SK-N-SH (cell line): ENCODE data around the gene SLC7A6. TPM values are rescaled to one million over a fixed set of nuclear protein-coding genes. Genes with fewer than 3 reads are reported as not detected.

ENCODE experiments used
- CTCF ChIA-PET: fragments of 300-600, 350-600 bp; formaldehyde crosslinking; extraction: SDS; loops from one replicate; lab custom pipeline; 2021; lab: Yijun Ruan, JAX
- POLR2A ChIA-PET: fragments of 350-600 bp; sonication (Branson Sonifier 250); formaldehyde crosslinking; extraction: SDS; loops from one replicate; lab custom pipeline; 2020; ENCODE audit warnings: antibody characterized with exemption, inconsistent platforms; lab: Yijun Ruan, JAX
- DNase-seq: peaks from one replicate; pipeline ENCODE4 v3.0.0; 2012
- H2AFZ ChIP-seq: fragments of 200-600 bp; sonication (generic); 2 replicates; pipeline ENCODE4 v1.8.1; 2016; ENCODE audit warnings: antibody characterized with exemption, mild to moderate bottlenecking, low read depth
- H3F3A ChIP-seq: fragments of 200-600 bp; sonication (generic); replicated peaks from 2 replicates; pipeline ENCODE3; 2016; ENCODE audit warnings: antibody characterized with exemption, mild to moderate bottlenecking; ENCODE audit not compliant: insufficient read depth
- H3K27ac ChIP-seq, 2 experiments: fragments of 200-500 bp in 1 of 2; fragments of 200-600 bp in 1 of 2; sonication (Bioruptor generic) in 1 of 2; sonication (generic), shearing (Covaris generic) in 1 of 2; 2 replicates each; pipeline versions ENCODE4 v1.5.1 to v1.6.1; 2014 to 2016; ENCODE audit warnings: low read depth in 2 of 2, inconsistent platforms in 1 of 2, low read length in 1 of 2, mild to moderate bottlenecking in 1 of 2, mixed read lengths in 1 of 2
- H3K27me3 ChIP-seq: fragments of 200-600 bp; sonication (generic), shearing (Covaris generic); 2 replicates; pipeline ENCODE4 v1.6.1; 2016; ENCODE audit warnings: mixed run types; ENCODE audit not compliant: insufficient read depth
- H3K36me3 ChIP-seq, 2 experiments: fragments of 200-500 bp in 1 of 2; fragments of 200-600 bp in 1 of 2; sonication (Bioruptor generic) in 1 of 2; sonication (generic) in 1 of 2; replicated peaks in 1 of 2; 2 replicates each; pipeline versions ENCODE3 to v1.5.1; 2014 to 2016; ENCODE audit warnings: low read length in 1 of 2, mild to moderate bottlenecking in 1 of 2; ENCODE audit not compliant: insufficient read depth in 2 of 2, control insufficient read depth in 1 of 2
- H3K4me1 ChIP-seq, 2 experiments: fragments of 200-500 bp in 1 of 2; fragments of 200-600 bp in 1 of 2; sonication (Bioruptor generic) in 1 of 2; sonication (generic), shearing (Covaris generic) in 1 of 2; 2 replicates each; pipeline versions ENCODE4 v1.5.1 to v1.6.1; 2014 to 2016; ENCODE audit warnings: low read depth in 1 of 2, low read length in 1 of 2, mixed run types in 1 of 2; ENCODE audit not compliant: insufficient read depth in 2 of 2, control insufficient read depth in 1 of 2
- H3K4me2 ChIP-seq: fragments of 200-600 bp; sonication (generic), shearing (Covaris generic); 2 replicates; pipeline ENCODE4 v1.6.1; 2017; ENCODE audit warnings: mixed run types
- H3K4me3 ChIP-seq, 2 experiments: fragments of 200-500 bp in 1 of 2; fragments of 200-600 bp in 1 of 2; sonication (Bioruptor generic) in 1 of 2; sonication (generic), shearing (Covaris generic) in 1 of 2; 2 replicates each; pipeline versions ENCODE4 v1.5.1 to v1.8.1; 2014 to 2016; ENCODE audit warnings: low read depth in 2 of 2, inconsistent platforms in 1 of 2, low read length in 1 of 2, mild to moderate bottlenecking in 1 of 2, mixed read lengths in 1 of 2, moderate library complexity in 1 of 2
- H3K79me2 ChIP-seq: fragments of 200-600 bp; sonication (generic); 2 replicates; pipeline ENCODE4 v1.8.1; 2017; ENCODE audit warnings: mild to moderate bottlenecking; ENCODE audit not compliant: insufficient read depth
- H3K9ac ChIP-seq: fragments of 200-600 bp; sonication (generic); 2 replicates; pipeline ENCODE4 v1.6.1; 2017; ENCODE audit warnings: mixed run types
- H3K9me2 ChIP-seq: fragments of 200-600 bp; sonication (generic); 2 replicates; pipeline ENCODE4 v1.6.1; 2017; ENCODE audit warnings: mixed run types
- H3K9me3 ChIP-seq: fragments of 200-600 bp; sonication (generic); 2 replicates; pipeline ENCODE4 v1.6.1; 2017; ENCODE audit warnings: mixed run types, mild to moderate bottlenecking, moderate library complexity
- H4K20me1 ChIP-seq: fragments of 200-600 bp; sonication (generic); 2 replicates; pipeline ENCODE4 v1.6.1; 2017; ENCODE audit warnings: mild to moderate bottlenecking, mixed run types; ENCODE audit not compliant: insufficient read depth
- EP300 ChIP-seq, 2 experiments: IDR thresholded peaks; 2 replicates each; pipeline versions ENCODE4 v1.4.0 to v1.6.1; 2012; ENCODE audit warnings: borderline replicate concordance in 1 of 2, low read depth in 1 of 2, low read length in 1 of 2
- EZH2phosphoT487 ChIP-seq: fragments of 200-600 bp; sonication (generic); IDR thresholded peaks from 2 replicates; pipeline ENCODE4 v1.6.1; 2017; ENCODE audit warnings: low read depth, mixed run types, mild to moderate bottlenecking, antibody characterized with exemption, moderate library complexity, borderline replicate concordance
- FOSL2 ChIP-seq: IDR thresholded peaks from 2 replicates; pipeline ENCODE4 v1.4.0; 2012; ENCODE audit warnings: low read depth, mild to moderate bottlenecking, moderate library complexity, borderline replicate concordance
- FOXM1 ChIP-seq: IDR thresholded peaks from 2 replicates; pipeline ENCODE4 v1.4.0; 2012; ENCODE audit warnings: low read depth, mild to moderate bottlenecking
- GABPA ChIP-seq: IDR thresholded peaks from 2 replicates; pipeline ENCODE4 v1.4.0; 2012; ENCODE audit warnings: low read depth, mild to moderate bottlenecking
- GATA2 ChIP-seq: sonication (generic); formaldehyde crosslinking; IDR thresholded peaks from 2 replicates; pipeline ENCODE4 v1.5.0; 2020; ENCODE audit warnings: mild to moderate bottlenecking, missing genetic modification reagents
- IRF3 ChIP-seq: fragments of 150-350 bp; IDR thresholded peaks from 2 replicates; pipeline ENCODE4 v1.6.1; 2016; ENCODE audit warnings: mild to moderate bottlenecking, low read depth, low read length
- MXI1 ChIP-seq: IDR thresholded peaks from 2 replicates; pipeline ENCODE4 v1.6.1; 2012; ENCODE audit warnings: mild to moderate bottlenecking, low read depth, low read length, improper control_type of control experiment
- NFIC ChIP-seq: IDR thresholded peaks from 2 replicates; pipeline ENCODE4 v1.4.0; 2012; ENCODE audit warnings: borderline replicate concordance
- NRF1 ChIP-seq: IDR thresholded peaks from 2 replicates; pipeline ENCODE4 v1.6.1; 2012; ENCODE audit warnings: low read depth, mild to moderate bottlenecking, low read length
- RAD21 ChIP-seq: IDR thresholded peaks from 2 replicates; pipeline ENCODE4 v1.6.1; 2012; ENCODE audit warnings: mild to moderate bottlenecking, low read length
- RCOR1 ChIP-seq: fragments of 150-350 bp; IDR thresholded peaks from 2 replicates; pipeline ENCODE4 v1.6.1; 2017; ENCODE audit warnings: antibody characterized with exemption, low read length
- REST ChIP-seq: IDR thresholded peaks from 2 replicates; pipeline ENCODE4 v1.6.1; 2012; ENCODE audit warnings: mild to moderate bottlenecking, low read depth, low read length, moderate library complexity
- SIN3A ChIP-seq: IDR thresholded peaks from 2 replicates; pipeline ENCODE4 v1.6.1; 2012; ENCODE audit warnings: low read depth, mild to moderate bottlenecking, low read length, moderate library complexity, borderline replicate concordance
- SMC3 ChIP-seq: IDR thresholded peaks from 2 replicates; pipeline ENCODE4 v1.6.1; 2012; ENCODE audit warnings: low read depth, low read length, improper control_type of control experiment
- YY1 ChIP-seq: IDR thresholded peaks from 2 replicates; pipeline ENCODE4 v1.4.0; 2012; ENCODE audit warnings: low read depth, mild to moderate bottlenecking
- ZBTB33 ChIP-seq: IDR thresholded peaks from 2 replicates; pipeline ENCODE4 v1.4.0; 2012; ENCODE audit warnings: low read depth, borderline replicate concordance
- WGBS: methylation state at CpG from one replicate; pipeline ENCODE4 v1.1.6; 2017; ENCODE audit warnings: low lambda C conversion rate; 5-methylcytosine and 5-hydroxymethylcytosine counted together
- polyA plus RNA-seq, 3 experiments: library from polyadenylated mRNA; depleted of rRNA; stranded (reverse); fragments of >200 nt; gene quantifications; 2 replicates each; pipeline ENCODE4 v1.2.3, GENCODE V29; 2012
- TF ChIP-seq, protein P1 (sequence below): fragments of 150-350 bp; IDR thresholded peaks from 2 replicates; pipeline ENCODE4 v1.6.1; 2017; ENCODE audit warnings: antibody characterized with exemption, low read length, low read depth, borderline replicate concordance

Gene SLC7A6
- polyA plus RNA-seq, 1 of the 3 experiments (the other 2 are of a cell fraction): 19.0 TPM

DNA sequence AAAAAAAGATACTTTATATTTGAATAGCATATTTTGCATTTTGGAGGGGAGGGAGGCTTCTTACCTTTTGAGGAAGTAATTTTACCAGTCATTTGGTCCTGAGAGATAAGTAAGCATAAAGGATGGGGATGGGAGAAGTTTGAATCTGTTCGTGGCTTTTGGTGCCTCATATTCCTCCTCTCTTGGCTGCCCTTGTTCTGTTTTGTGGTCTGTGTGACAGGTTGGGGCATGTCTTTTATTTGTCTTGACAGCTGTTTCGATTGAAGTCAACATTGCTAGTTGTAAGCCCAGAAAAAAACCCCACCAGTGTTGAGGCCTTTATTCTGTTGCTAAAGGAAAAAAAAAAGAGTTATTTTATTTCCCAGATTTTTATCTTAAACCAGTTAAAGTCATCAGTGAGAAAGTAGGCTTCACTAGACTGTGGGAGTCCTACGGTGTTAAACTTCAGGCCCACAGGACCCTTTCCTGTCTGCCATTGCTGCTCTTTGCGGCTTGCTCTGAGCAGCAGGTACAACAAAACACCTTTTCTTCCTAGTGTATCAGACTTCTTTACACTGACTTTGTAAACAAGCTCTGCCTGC lies 11.4 kb downstream of the SLC7A6 start:
- no peak overlapping the region for H3K9ac ChIP-seq
- CTCF ChIA-PET: interaction anchor here (1.9 to 2.0 kb wide), 2 partner anchors 12 to 53 kb away, joined by 5 to 10 read pairs; partner anchors contain the start of gene SLC7A6
- no peak overlapping the region for H2AFZ ChIP-seq

DNA sequence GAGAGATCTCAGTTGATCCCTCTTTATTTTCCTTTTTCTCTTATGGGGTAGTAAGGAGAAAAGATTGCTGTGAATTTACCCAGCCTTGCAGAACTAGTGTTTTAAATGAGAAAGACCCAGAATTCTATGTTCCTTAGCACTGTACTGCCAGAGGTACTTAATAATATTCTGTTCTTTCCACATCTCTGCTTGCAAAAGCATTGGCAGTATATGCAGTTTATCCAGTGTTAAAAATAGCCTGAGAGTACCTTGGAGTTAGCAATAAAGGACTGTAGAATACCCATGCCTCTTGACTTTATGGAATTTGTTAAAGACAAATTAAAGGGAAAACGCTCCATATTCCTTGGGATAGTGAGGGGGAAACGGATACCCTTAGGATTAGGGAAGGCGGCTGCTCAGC lies 11.9 kb downstream of the SLC7A6 start:
- peaks cover 6 to 8% of the 10 kb centered on the region in 2 experiments for H3K36me3 ChIP-seq
- H3K9me3 ChIP-seq: no peaks in the 10 kb centered on the region
- no peaks in the 10 kb centered on the region for H3K9me2 ChIP-seq
- H3K27me3 ChIP-seq: no peaks in the 10 kb centered on the region
- no peak overlapping the region for H2AFZ ChIP-seq
- no peak for DNase-seq
- no peak overlapping the region for H3K4me3 ChIP-seq
- H3K9ac ChIP-seq: no peak overlapping the region
- H4K20me1 ChIP-seq: peaks cover 5% of the 10 kb centered on the region; the same call in 1 of the 2 replicates
- peak overlapping the region; percentile 20 to 40 for H3K27ac ChIP-seq
- CTCF ChIA-PET: interaction anchor here (1.2 to 1.9 kb wide), 3 partner anchors 12 to 53 kb away, joined by 4 to 8 read pairs (median 5); partner anchors contain the start of gene SLC7A6
- peaks cover 74% of the 10 kb centered on the region for H3K79me2 ChIP-seq
- 93% methylated on average over 3 of the region's 3 CpGs for WGBS
- H3K4me1 ChIP-seq: no peaks in the 10 kb centered on the region; a peak in 1 of 4 replicates
- POLR2A ChIA-PET: interaction anchor here (1.1 kb wide), 1 partner anchor 12 kb away, joined by 3 read pairs; the partner anchor contains the start of gene SLC7A6
- no peak overlapping the region for H3K4me2 ChIP-seq
- no peaks in the 10 kb centered on the region for H3F3A ChIP-seq
- TF ChIP-seq FOSL2 (no peak), RAD21 (no peak), GATA2 (no peak), YY1 (no peak), SIN3A (no peak), ZBTB33 (no peak), SMC3 (no peak), GABPA (no peak), REST (no peak), NRF1 (no peak), EZH2phosphoT487 (no peak), NFIC (no peak)
- TF ChIP-seq, protein P1, sequence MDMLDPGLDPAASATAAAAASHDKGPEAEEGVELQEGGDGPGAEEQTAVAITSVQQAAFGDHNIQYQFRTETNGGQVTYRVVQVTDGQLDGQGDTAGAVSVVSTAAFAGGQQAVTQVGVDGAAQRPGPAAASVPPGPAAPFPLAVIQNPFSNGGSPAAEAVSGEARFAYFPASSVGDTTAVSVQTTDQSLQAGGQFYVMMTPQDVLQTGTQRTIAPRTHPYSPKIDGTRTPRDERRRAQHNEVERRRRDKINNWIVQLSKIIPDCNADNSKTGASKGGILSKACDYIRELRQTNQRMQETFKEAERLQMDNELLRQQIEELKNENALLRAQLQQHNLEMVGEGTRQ: no peak

More for the DNA sequence above, 11.4 kb downstream of the SLC7A6 start:
- Histone ChIP-seq H3K4me2 (no peak overlapping the region), H3K27ac (peak overlapping the region; percentile 20 to 40), H3K9me3 (no peaks in the 10 kb centered on the region), H4K20me1 (peaks cover 8% of the 10 kb centered on the region; the same call in 1 of the 2 replicates), H3K36me3 (peaks cover 6 to 8% of the 10 kb centered on the region in 2 experiments), H3F3A (no peaks in the 10 kb centered on the region), H3K4me3 (no peak overlapping the region), H3K79me2 (peaks cover 79% of the 10 kb centered on the region), H3K9me2 (no peaks in the 10 kb centered on the region), H3K4me1 (no peaks in the 10 kb centered on the region; a peak in 1 of 4 replicates), H3K27me3 (no peaks in the 10 kb centered on the region)
- WGBS: 77% methylated on average over 4 of the region's 4 CpGs
- POLR2A ChIA-PET: interaction anchor here (1.1 kb wide), 1 partner anchor 12 kb away, joined by 3 read pairs; the partner anchor contains the start of gene SLC7A6
- DNase-seq: no peak
- no peak for TF ChIP-seq EP300 (IDR thresholded peaks at IDR 0.05; ENCODE audit: borderline replicate concordance in 1 of 2, low read depth in 1 of 2, low read length in 1 of 2)
- TF ChIP-seq FOXM1: no peak
- TF ChIP-seq MXI1: 0 out of 2 replicates have a peak, but pooled peaks have one; percentile 22
- TF ChIP-seq IRF3: no peak
- no peak for TF ChIP-seq RAD21
- TF ChIP-seq EZH2phosphoT487: no peak
- no peak for TF ChIP-seq RCOR1
